K562 (cell line): Measurements from ENCODE around the gene PLA2G4C. TPM values are rescaled to one million over a fixed set of nuclear protein-coding genes. Genes with fewer than 3 reads are reported as not detected.

ENCODE experiments used
- ATAC-seq: fragments of 200-7000 bp; cut with Tn5 transposase; 3 replicates; pipeline ENCODE4 v1.9.1; 2020; ENCODE audit warnings: moderate library complexity
- BruUV-seq: library from RNA; stranded (reverse); fragments of 400-500 nt; replicated peaks from 2 replicates; lab custom pipeline; 2021; lab: Mats Ljungman, UMichigan
- CTCF ChIA-PET: fragments of 300-600 bp; formaldehyde crosslinking; extraction: SDS; loops from one replicate; lab custom pipeline; 2021; ENCODE audit warnings: low intra/inter-chr PET ratio; lab: Yijun Ruan, JAX
- POLR2A ChIA-PET: fragments of 300-600, 350-650 bp; sonication (Branson Sonifier 250); formaldehyde crosslinking; extraction: SDS; loops from one replicate; lab custom pipeline; 2021; ENCODE audit warnings: antibody characterized with exemption, inconsistent platforms; lab: Yijun Ruan, JAX
- DNase-seq, 4 experiments: peaks; one replicate each; pipeline versions ENCODE4 v3.0.0 to v3.0.0-alpha.2; 2011 to 2018; ENCODE audit warnings: low spot score in 3 of 4, mixed read lengths in 3 of 4; ENCODE audit errors: extremely low read depth in 1 of 4
- FAIRE-seq: peaks from 2 replicates; lab custom pipeline; 2011; peaks lifted over from hg19 to GRCh38; lab: Jason Lieb, UNC
- H2AFZ ChIP-seq: 2 replicates; pipeline ENCODE4 v1.6.0; 2011; ENCODE audit warnings: low read depth, low read length, control low read depth, inconsistent platforms
- H3K27ac ChIP-seq: fragments of 200-600 bp; 3 replicates; pipeline ENCODE4 v1.8.0; 2011; ENCODE audit warnings: low read depth, mild to moderate bottlenecking, control low read depth, inconsistent platforms, low read length, moderate library complexity, mixed read lengths; ENCODE audit errors: extremely low read depth
- H3K27me3 ChIP-seq, 2 experiments: fragments of 300-600 bp in 1 of 2; 2 replicates in 1 of 2; 3 replicates in 1 of 2; pipeline versions ENCODE4 v1.6.0 to v1.8.0; 2011; ENCODE audit warnings: inconsistent platforms in 2 of 2, low read length in 2 of 2, mild to moderate bottlenecking in 1 of 2, mixed read lengths in 1 of 2, moderate library complexity in 1 of 2; ENCODE audit not compliant: control insufficient read depth in 2 of 2, insufficient read depth in 2 of 2
- H3K36me3 ChIP-seq: fragments of 300-600 bp; 3 replicates; pipeline ENCODE4 v1.8.0; 2011; ENCODE audit warnings: mild to moderate bottlenecking, low read length, inconsistent platforms; ENCODE audit not compliant: control insufficient read depth, insufficient read depth
- H3K4me1 ChIP-seq, 2 experiments: fragments of 200-600 bp in 1 of 2; replicated peaks in 1 of 2; 2 replicates in 1 of 2; 3 replicates in 1 of 2; pipeline versions ENCODE4 v1.5.1 to v1.8.0; 2011; ENCODE audit warnings: inconsistent platforms in 2 of 2, low read length in 2 of 2, mild to moderate bottlenecking in 1 of 2, mixed read lengths in 1 of 2, moderate library complexity in 1 of 2; ENCODE audit not compliant: control insufficient read depth in 2 of 2, insufficient read depth in 2 of 2
- H3K4me2 ChIP-seq: 2 replicates; pipeline ENCODE4 v1.6.1; 2011; ENCODE audit warnings: low read length, control low read depth, inconsistent platforms, mixed read lengths; ENCODE audit not compliant: insufficient read depth
- H3K4me3 ChIP-seq: fragments of 200-600 bp; sonication (generic), shearing (Covaris generic); 2 replicates; pipeline ENCODE4 v1.5.1; 2016; ENCODE audit warnings: control low read depth, inconsistent platforms
- H3K79me2 ChIP-seq: fragments of 200-600 bp; 3 replicates; pipeline ENCODE4 v1.8.0; 2011; ENCODE audit warnings: low read length, inconsistent platforms; ENCODE audit not compliant: control insufficient read depth, insufficient read depth
- H3K9ac ChIP-seq, 2 experiments: 2 replicates each; pipeline versions ENCODE4 v1.6.0 to v1.6.1; 2011; ENCODE audit warnings: low read depth in 2 of 2, low read length in 2 of 2, control low read depth in 1 of 2, inconsistent platforms in 1 of 2, mild to moderate bottlenecking in 1 of 2, mixed read lengths in 1 of 2; ENCODE audit not compliant: insufficient read depth in 1 of 2
- H3K9me1 ChIP-seq: one replicate; pipeline ENCODE4 v1.6.0; 2011; ENCODE audit warnings: inconsistent platforms, mild to moderate bottlenecking, low read length, moderate library complexity; ENCODE audit not compliant: control insufficient read depth, insufficient read depth
- H3K9me3 ChIP-seq: replicated peaks from 2 replicates; pipeline ENCODE4 v1.5.1; 2011; ENCODE audit warnings: low read depth, low read length, inconsistent platforms; ENCODE audit not compliant: control insufficient read depth, insufficient read depth
- H4K20me1 ChIP-seq: replicated peaks from 2 replicates; pipeline ENCODE4 v1.6.1; 2011; ENCODE audit warnings: low read length, inconsistent platforms, mixed read lengths; ENCODE audit not compliant: control insufficient read depth, insufficient read depth
- CHD4 ChIP-seq: fragments of 200-600 bp; sonication (generic); IDR thresholded peaks from 3 replicates; pipeline ENCODE4 v1.6.1; 2012; ENCODE audit warnings: low read depth, mild to moderate bottlenecking, mixed read lengths, low read length, inconsistent platforms; ENCODE audit not compliant: insufficient read depth, insufficient replicate concordance, poor library complexity, severe bottlenecking
- CREB3 ChIP-seq: fragments of 450-650 bp; conservative IDR thresholded peaks from 2 replicates; pipeline ENCODE4 v1.6.1; 2016; ENCODE audit warnings: missing genetic modification characterization, low read depth, mild to moderate bottlenecking, missing compliant biosample characterization, moderate library complexity
- HDAC2 ChIP-seq: fragments of 450-650 bp; IDR thresholded peaks from 2 replicates; pipeline ENCODE4 v1.6.1; 2016; ENCODE audit warnings: mild to moderate bottlenecking
- HNRNPUL1 ChIP-seq: fragments of 200-400 bp; formaldehyde crosslinking; IDR thresholded peaks from 2 replicates; pipeline ENCODE4 v1.6.1; 2017; ENCODE audit warnings: low read length
- MCM7 ChIP-seq, 2 experiments: fragments of 450-650 bp; IDR thresholded peaks; 2 replicates each; pipeline ENCODE4 v1.6.1; 2016 to 2018
- ZNF584 ChIP-seq: fragments of 200-800 bp; sonication (Bioruptor generic); IDR thresholded peaks from 2 replicates; pipeline ENCODE4 v1.6.1; 2016; ENCODE audit warnings: low read depth, mild to moderate bottlenecking, missing genetic modification characterization, missing compliant biosample characterization
- ZNF764 ChIP-seq: fragments of 250-450 bp; sonication (Bioruptor Pico); IDR thresholded peaks from 2 replicates; pipeline ENCODE4 v1.4.0; 2020; ENCODE audit warnings: low read depth, mild to moderate bottlenecking, moderate library complexity
- WGBS: fragments of 100-300 bp; shearing (Covaris generic); methylation state at CpG from one replicate; pipeline ENCODE4 v1.1.6; 2016; ENCODE audit warnings: low coverage, mixed read lengths; ENCODE audit not compliant: insufficient coverage; ENCODE audit errors: missing lambda C conversion rate; 5-methylcytosine and 5-hydroxymethylcytosine counted together
- in situ Hi-C: fragments of 300-500 bp; cut with MboI; formaldehyde crosslinking; loops from 4 replicates; pipeline ENCODE4 v1.15.0; 2018; ENCODE audit warnings: inconsistent platforms, mixed read lengths
- intact Hi-C: fragments of 100-400 bp; cut with micrococcal nuclease; formaldehyde crosslinking; loops from 2 replicates; pipeline ENCODE4 v1.14.2; 2022
- polyA plus RNA-seq, 8 experiments: library from polyadenylated mRNA; depleted of rRNA in 4 of 8; stranded (reverse) in 5 of 8; unstranded in 3 of 8; fragments of >200 nt; fragmentation: Nextera tagmentation in 2 of 8; fragmentation: Illumina TruSeq in 1 of 8; extraction: Ambion mirVana in 2 of 8; extraction: Trizol in 1 of 8; gene quantifications; 2 replicates each; pipeline versions ENCODE4 v1.2.1 to v1.2.3, GENCODE V29; 2011 to 2014; ENCODE audit warnings: inconsistent platforms in 1 of 8, missing spikeins in 1 of 8
- total RNA-seq, 7 experiments: library from RNA; depleted of rRNA in 6 of 7; stranded (reverse); fragments of >200 nt in 6 of 7; fragmentation: Illumina TruSeq in 2 of 7; extraction: Trizol in 2 of 7; gene quantifications; 2 replicates each; pipeline versions ENCODE4 v1.2.1 to v1.2.3, GENCODE V29; 2011 to 2021; ENCODE audit warnings: low replicate concordance in 1 of 7
- TF ChIP-seq, protein P1 (sequence below): sonication (generic); formaldehyde crosslinking; IDR thresholded peaks from 2 replicates; pipeline ENCODE4 v1.8.0; 2022; ENCODE audit warnings: mild to moderate bottlenecking, low read depth, missing genetic modification reagents

The PLA2G4C gene
- total and polyA plus RNA-seq, 9 of the 15 experiments (the other 6 are each of a cell fraction or from before 2014, with no cell fraction given), result 0.27 to 0.35 (median 0.35) TPM; not detected in 6

DNA sequence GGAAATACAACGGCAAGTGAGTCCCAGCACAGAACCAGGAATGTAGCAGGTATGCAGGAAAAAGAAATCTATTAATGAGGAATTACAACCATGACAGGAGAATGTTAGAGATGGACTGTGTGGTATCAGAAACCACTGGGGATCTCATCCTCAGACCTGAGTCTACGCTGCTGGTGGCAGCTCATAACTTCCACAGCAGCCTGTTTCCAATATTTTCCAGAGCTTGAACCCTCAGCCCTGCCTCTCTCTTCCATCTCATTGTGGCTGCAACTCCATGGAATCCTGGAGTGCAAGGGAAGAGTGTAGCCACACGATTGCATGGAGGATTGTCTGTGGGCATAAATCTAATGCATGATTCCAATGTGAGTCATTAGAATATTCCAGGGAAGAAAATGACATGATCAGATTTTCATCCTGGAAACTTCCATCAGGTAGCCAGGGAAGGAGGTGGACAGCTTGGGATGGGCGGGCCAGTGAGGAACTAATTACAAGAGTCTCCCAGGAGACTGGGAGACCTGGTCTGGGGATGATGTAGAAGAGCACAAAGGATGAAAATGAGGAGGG lies 14.9 kb downstream of the PLA2G4C start (continued):
- TF ChIP-seq, protein P1, sequence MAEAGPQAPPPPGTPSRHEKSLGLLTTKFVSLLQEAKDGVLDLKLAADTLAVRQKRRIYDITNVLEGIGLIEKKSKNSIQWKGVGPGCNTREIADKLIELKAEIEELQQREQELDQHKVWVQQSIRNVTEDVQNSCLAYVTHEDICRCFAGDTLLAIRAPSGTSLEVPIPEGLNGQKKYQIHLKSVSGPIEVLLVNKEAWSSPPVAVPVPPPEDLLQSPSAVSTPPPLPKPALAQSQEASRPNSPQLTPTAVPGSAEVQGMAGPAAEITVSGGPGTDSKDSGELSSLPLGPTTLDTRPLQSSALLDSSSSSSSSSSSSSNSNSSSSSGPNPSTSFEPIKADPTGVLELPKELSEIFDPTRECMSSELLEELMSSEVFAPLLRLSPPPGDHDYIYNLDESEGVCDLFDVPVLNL, result no peak
- TF ChIP-seq MCM7 (IDR thresholded peaks at IDR 0.05) (no peak), HNRNPUL1 (no peak), ZNF584 (CRISPR knock-in tag) (no peak)

GRCh38 chr19:48094855-48095203 lies 15.8 kb downstream of the PLA2G4C start:
- Histone ChIP-seq H3K9me1 (no peaks in the 10 kb centered on the region), H3K9me3 (no peaks in the 10 kb centered on the region), H3K79me2 (no peaks in the 10 kb centered on the region), H3K27ac (no peak overlapping the region), H3K36me3 (no peaks in the 10 kb centered on the region), H2AFZ (no peak overlapping the region), H3K27me3 (peaks cover 13 to 38% of the 10 kb centered on the region in 2 experiments; a peak in 4 of 5 replicates), H3K4me2 (no peak overlapping the region), H3K9ac (no peak overlapping the region), H3K4me3 (no peak overlapping the region), H4K20me1 (no peaks in the 10 kb centered on the region), H3K4me1 (no peaks in the 10 kb centered on the region)
- TF ChIP-seq HDAC2 (no peak), CHD4 (no peak), CREB3 (tag) (no peak), ZNF764 (CRISPR knock-in tag) (no peak)
- 0% methylated on average over 2 of the region's 2 CpGs for WGBS
- no TSS peak for BruUV-seq
- no peak for ATAC-seq
- no peak for FAIRE-seq
- no peak for DNase-seq
- ChIA-PET CTCF (no interaction called here), POLR2A (interaction anchor here (1.1 kb wide), 1 partner anchor 9 kb away, joined by 4 read pairs; no protein-coding TSS in a partner anchor)
- in situ Hi-C loops, result no loop called here
- intact Hi-C loops, result no loop called here
